HG02973 (cell line): Measurements from ENCODE around the gene EML3.
"Not testable (repeated sequence)": the region's sequence is repeated elsewhere in the genome, so short reads cannot be mapped to it uniquely, and the experiment has no call there.

Experiments used
- ATAC-seq: cut with Tn5 transposase; IDR thresholded peaks from one replicate; pipeline ENCODE4 v1.9.1; 2021; ENCODE audit warnings: moderate library complexity; ENCODE audit not compliant: unreplicated experiment

The EML3 gene

DNA sequence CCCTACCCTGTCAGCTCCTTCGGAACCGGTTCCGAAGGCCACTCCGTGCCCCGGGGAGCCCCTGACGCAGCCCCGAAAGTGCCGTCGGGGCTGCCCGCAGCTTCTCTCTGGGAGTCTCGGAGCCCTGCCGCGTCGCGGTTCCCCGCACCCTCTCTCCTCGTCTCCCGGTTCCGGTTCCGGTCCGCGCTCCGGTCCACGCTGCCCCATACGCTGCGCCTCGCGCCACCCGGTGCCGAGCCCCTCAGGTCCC, 11.5 kb downstream of the EML3 start:
- ATAC-seq, result peak; percentile 11

DNA sequence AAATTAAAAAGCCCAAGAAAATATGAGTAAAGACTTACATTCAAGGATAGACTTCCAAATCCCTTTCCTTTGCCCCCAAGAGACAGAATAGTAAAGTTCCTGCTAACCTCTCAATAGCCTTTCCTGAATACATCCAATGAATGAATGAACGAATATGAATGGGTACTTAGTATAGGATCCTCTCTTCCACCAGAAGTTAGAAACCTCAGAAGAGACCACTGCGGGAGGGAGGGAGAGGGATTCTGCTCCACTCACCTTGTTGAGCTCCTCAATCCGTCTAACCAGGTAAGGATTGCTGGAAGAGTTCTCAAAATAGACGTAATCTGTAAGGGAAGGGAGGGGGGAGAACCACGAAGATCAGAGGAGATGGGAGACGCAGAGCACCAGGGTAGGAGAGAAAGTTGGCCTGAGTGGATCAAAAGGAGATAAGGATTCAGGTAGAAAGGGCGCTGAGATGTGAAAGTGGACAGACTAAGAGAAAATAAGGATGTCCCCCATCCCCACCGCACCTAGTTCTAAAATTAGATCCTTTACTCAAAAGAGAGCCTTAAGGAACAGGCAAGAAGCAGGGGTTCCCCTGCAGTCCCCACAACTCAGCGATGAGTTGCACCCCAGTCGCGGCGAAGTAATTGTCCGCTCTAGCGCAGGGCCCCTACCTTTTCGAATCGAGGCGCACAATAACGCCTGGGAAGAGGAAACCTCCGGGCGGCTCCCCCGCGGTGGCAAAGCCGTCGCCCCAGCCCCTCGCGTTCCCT, 12.0 kb downstream of the EML3 start:
- no peak for ATAC-seq

DNA sequence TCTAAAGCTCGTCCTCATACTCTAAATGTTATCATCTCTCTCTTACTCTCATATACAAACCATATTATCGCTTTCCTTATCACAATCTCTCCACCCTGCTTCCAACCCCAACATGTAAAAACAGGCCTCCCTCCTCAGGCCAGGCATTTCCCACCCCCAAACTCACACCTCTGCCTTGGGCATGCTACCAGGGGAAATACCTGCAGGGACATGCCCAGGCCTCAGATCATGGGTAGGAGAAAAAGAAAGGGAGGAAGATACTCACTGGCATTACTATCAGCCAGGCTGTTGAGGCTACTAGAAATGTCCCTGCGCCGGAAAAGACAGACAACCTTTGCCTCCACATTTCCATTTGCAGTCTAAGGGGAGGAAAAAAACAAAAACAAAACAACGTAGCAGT, 12.7 kb downstream of the EML3 start:
- ATAC-seq, result no peak

DNA sequence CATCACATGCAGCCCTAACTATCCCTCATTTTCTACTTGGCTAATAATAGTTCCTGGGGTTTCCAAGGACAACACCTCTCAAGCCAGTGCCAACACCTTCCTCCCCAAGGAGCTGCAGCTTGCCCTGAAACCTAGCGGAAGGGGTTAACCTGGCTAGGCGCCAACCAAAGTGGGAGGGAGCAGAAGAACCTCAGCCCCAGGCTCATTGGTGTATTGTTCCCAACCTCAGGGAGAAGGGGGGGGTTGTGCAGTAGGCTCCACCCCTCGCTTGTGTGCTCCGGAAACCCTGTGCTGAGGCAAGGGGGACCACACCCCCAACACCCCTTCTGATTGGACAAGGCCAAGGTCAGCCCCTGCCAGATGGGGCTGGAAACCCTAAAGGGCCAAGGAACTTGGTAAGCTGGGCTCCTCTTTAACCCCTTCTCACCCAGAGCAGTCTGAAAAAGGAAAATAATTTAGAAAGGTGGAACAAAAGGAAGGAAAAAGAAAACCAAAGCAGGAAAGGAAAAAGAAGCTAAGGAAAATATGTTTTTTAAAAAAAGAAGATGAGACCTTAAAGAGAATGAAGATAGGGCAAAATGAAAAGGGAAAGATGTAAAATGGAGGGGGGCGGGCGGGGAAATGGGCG, 13.4 kb downstream of the EML3 start:
- peak; percentile 39 for ATAC-seq

DNA sequence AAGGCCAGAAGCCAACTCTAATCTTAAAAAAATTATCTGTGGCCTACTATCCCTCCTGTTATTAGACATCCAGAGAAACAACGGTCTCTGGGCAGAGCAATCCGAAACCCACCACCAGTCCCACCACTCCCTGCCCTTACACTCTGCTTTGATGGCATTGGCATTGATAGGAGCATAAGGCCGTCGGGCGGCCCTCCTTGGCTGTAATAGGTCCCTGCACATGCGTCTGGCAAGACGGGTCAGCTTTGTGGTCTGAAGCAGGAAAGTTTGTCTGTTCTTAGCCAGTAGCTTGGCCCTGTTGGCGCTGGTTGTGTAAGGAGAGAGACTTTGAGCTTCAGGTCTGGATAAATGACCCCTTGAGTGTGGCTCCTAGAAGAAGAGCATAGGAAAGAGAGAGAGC, 17.5 kb downstream of the EML3 start:
- no peak for ATAC-seq

DNA sequence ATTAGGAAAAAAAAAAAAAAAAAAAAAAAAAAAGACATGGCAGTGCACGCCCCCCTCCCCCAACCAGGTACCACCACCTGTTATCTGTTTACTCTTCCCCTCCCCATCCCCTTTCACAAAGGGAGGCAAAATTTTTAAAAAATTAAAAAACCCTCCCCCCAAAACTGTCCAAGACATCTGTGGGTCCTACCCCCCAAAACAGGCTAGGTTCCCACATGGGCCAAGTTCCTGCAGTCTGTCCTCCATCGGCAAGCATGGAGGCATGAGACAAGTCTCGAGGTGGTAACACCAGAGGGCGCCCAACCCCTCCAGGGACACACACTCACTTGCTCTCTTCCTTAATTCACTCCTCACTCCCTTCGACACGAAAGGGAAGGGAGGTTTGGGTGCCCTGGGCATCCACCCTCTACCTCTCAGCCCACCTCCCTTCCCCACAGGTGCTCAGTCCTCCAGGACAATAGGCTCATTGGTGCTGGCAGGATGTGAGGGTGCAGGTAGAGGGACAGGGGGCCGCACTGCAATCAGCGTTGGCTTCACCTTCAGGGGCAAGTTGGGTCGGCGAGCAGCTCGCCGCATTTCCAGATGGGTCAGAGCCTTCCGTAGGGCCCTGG, 19.0 kb downstream of the EML3 start:
- no peak for ATAC-seq

DNA sequence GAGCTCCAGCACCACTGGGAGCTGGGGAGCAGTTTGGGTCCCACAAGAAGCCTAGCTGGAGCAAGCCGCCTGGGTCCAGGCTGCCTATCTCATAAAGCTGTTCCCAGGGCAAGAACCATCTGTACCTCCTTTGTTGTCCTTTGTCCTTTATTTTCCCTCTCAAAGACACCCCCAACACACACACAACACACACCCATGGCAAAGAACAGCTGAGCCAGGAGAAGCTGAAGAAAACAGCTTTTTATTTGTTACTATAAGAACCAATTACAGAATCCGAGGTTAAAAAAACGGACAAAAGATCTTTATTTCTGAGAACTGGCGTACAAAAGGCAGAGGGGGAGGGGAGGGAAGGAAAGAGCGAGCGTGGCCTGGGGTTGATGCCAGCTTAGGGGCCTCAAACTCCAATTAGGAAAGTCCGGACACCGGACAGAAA, 19.6 kb downstream of the EML3 start:
- no peak for ATAC-seq

DNA sequence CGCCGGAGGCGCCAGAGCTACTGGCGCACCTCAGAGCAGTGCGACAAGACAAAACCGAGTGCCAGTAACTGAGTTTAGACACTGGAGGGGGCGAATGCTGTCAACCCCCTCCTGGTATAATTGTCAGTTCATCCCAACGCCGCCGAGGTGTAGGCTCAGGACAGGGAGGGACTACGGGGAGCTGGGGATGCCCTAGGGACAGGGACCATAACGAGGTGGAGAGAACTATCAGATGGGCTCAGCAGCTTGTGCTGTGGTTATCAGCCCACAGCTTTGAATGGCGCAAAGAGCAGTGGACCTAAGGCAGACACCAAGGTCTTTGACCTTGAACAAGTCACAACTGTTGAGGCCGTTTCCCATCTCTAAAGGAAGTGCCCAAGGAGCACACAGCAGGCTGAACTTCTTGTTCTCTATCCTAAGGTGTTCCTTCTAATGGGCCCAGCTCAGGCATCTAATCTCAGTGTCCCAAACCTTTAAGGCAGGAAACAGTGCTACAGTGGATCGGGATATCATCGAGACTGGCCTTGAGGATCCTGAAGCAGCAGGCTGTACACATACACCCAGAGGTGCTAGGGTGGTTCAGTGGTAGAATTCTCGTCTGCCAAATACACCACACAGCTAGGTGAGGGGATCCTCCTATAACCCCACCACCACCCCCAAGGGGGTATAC, 20.3 kb downstream of the EML3 start:
- peak; percentile 1 for ATAC-seq

DNA sequence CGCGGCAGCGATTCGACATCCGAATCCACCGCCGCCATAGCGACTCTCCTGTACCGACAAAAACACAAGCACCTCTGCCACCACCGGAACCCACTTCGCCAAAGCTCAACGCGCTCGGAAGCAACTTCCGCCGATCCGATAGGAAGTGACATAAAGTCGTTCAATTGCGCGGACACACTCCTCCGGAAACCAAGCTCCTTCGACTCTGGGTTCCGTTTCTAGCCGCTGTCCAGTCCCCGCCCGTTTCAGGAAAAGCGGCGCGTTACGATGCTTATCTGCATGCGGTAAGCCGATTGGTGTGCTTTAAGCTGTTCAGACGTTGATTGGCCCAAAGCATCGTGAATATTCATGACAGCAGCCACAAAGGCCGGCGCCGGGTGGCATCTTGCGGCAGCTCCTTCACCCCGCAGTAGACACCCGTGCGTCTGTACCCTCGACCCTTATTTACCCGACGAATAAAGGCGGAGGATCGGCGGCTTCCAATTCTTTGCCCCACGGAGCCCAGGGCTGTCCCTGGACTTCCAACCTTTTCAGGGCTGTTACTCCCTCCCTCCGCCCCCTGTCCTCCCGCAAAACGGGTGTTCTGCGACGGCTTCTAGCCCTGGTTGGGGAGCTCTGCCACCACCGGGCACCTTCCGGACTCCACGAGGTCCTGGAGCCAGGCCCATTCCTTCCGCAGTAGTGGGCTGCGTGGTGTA, 21.0 kb downstream of the EML3 start, which contains the start of gene TUT1:
TUT1 (minus strand) TSS at position 76 of the 698 bp plus-strand sequence; CDS start at position 38, 38 bp downstream.
- ATAC-seq, result peak; percentile 73

DNA sequence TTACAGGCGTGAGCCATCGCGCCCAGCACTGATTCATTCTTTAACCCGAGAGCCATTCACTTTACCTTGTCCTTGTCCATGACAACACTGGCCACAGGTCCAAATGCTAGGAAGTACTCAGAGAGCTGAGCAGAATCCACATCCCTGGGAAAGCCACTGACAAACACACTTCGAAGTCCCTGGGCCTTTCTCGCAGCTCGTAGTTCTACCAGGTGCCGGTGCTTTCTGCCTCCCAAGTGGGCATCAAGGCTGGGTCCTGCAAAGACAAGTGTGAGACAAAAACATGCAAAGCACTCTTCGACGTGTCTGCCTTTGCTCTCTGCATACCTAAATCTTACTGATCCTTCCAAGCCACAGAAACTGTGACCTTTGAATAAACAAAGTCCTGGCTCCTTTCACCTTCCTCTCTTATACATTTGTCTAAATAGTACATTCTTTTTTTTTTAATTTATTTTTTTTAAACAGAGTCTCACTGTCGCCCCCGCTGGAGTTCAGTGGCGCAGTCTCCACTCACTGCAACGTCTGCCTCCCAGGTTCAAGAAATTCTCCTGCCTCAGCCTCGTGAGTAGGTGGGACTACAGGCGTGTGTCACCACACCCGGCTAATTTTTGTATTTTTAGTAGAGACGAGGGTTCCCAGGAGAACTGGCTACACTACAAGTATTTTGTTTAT, 23.5 kb downstream of the EML3 start:
- no peak for ATAC-seq

DNA sequence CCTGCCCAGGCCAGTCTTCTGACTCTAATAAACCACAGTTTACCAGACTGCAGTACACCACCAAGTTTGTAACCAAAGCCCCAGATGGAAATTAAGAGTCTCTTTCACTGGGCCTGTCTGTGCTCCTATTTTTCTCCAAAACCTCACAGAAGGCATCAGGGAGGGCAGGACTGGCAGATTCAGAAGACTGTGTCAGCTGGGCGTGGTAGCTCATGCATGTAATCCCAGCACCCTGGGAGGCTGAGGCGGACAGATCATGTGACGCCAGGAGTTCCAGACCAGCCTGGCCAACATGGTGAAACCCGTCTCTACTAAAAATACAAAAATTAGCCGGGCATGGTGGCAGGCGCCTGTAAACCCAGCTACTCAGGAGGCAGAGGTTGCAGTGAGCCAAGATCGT, 27.2 kb downstream of the EML3 start:
- ATAC-seq, result not testable (repeated sequence)

DNA sequence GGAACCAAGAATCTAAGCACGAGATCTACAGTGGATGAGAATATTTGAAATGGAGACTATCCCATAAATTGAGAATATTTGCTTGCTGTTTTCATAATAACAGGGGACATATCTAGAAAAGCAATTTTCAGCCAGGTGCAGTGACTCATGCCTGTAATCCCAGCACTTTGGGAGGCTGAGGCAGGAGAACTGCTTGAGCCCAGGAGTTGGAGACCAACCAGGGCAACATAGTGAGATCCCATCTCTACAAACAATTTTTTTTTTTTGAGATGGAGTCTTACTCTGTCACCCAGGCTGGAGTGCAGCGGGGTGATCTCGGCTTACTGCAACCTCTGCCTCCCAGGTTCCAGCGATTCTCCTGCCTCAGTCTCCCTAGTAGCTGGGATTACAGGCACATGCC, 30.8 kb downstream of the EML3 start:
- ATAC-seq, result not testable (repeated sequence)

DNA sequence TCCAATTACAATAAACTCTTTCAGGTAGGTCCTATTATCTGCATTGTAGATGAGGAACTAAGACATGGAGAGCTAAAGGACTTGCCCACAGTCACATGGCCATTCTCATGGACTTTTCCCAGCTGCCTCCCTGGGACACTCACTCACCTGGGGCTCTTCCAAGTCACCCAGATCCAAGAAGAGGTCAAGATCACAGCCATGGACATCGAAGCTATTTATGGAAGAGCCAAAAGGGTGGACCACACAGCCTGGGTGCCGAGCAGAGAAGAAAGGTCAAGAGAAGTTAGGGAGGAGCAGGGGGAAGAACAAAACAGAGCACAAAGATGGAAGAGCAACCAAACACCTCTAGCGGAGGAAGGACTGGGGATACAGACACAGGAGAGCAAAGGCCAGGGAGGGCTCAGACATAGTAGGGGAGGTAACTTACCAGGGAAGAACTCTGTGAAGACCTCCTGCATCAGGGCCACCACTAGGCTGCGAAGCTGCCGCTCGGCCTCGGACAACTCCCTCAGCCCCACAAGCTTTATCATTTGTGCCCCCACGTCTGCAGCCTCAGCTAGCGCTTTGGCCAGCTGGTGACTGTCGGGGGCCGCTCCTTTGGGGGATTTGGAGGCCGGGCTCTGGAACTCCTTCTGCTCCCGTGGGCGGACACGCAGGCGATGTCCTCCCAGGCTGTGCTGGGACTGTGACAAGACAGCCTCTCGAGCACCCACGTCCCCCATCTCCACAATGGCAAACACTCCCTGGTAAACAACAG, 31.4 kb downstream of the EML3 start:
- no peak for ATAC-seq

DNA sequence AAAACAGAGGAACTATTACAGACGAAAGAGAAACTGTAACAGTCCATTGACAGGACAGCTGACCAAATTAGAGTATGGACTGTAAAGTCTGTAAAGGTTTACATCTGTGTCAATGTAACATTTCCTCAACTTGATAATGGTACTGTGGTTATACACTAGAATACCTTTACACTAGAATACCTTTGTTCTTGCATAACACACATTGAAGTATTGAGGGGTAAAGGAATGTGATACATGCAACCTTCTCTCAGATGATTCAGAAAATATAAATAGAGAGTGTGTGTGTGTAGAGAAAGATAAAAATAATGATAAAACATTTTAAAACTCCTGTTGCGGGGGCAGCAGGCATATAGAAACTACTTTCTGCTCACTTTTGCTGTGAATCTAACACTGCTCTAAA, 33.3 kb downstream of the EML3 start:
- no peak for ATAC-seq

DNA sequence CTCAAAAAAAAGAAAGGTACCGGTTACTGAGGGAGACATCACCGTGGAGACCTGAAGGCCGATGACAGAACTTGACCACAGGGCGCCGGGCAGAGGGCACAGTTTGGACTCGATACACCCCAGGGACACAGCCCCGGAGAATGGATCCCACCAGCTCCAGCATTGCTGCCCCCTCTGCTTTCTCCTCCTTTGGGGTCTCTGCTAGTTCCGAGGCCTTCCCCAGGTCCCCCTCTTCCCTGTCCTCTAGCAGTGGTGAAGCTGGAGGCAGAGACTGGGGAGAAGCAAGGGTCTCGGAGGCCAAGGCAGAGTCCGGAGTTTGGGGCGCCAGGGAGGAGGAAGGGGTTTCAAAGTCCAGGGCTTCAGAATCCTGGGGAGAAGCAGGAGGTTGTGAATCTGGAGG, 34.0 kb downstream of the EML3 start:
- no peak for ATAC-seq

DNA sequence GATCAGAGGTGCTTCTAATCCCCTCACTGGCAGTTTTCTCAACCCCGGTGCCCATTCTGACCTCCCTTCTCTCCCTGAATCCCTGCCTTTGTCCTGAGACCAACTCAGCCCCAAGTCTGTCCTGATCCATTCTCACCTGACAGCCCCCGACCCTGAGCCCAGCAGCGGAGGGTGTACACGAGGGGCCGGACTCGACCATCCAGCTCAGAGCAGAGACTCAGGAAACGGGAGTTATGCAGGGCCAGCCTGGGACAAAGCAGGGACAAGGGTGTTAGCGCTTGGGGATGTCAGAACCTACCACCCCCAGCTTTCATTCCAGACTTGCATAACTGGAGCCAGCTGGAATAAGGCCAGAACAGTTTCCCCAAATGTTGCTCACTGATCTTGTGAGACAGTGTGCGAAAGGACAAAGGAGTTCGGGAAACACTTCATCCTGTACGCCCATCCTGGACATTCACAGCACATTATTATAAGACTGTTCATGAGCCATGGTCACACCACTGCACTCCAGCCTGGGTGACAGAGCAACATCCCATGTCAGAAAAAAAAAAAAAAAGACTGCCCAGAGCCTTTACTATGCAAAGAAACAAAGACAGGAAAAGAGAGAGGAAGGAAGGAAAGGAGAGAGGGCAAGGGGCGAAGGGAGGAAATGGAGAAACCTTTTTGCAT, 35.4 kb downstream of the EML3 start:
- no peak for ATAC-seq

DNA sequence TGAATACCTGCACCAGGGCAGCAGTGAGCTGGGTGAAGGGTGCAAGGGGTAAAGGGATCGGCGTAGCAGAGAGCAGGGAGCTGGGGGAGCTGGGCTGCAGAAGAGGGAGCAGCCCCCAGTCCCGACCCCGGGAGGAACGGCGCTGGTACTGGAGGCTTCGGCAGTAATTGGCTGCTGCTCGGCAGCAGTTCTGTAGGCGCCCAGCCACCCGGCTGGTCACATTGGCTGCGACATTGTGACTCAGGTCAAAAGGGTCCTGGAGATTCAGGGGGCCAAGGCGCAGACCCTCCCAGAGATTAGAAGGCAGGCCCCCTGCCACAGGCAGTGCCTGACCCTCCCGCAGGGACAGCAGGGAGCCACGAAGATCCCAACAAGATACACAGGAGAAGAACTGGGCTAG, 36.7 kb downstream of the EML3 start:
- no peak for ATAC-seq

DNA sequence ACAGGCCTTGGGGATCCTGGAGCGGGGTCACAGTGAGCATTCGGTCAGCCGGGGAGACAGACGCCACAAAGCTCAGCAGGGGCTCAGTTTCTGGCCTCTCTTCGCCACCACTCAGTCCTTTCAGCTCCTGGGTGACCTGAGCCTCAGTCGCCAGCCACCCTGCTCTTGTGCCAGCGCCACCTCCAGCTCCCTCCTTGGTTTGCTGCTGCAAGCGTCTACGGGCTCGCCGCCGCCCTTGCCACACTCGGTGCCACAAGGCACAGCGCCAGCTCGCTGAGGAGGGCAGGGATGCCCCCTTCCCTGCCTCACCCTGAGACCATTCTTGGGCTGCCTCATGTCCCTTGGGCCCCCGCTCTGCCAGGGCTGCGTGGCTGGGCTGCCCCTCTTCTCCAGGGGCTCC, 37.4 kb downstream of the EML3 start:
- ATAC-seq, result no peak

DNA sequence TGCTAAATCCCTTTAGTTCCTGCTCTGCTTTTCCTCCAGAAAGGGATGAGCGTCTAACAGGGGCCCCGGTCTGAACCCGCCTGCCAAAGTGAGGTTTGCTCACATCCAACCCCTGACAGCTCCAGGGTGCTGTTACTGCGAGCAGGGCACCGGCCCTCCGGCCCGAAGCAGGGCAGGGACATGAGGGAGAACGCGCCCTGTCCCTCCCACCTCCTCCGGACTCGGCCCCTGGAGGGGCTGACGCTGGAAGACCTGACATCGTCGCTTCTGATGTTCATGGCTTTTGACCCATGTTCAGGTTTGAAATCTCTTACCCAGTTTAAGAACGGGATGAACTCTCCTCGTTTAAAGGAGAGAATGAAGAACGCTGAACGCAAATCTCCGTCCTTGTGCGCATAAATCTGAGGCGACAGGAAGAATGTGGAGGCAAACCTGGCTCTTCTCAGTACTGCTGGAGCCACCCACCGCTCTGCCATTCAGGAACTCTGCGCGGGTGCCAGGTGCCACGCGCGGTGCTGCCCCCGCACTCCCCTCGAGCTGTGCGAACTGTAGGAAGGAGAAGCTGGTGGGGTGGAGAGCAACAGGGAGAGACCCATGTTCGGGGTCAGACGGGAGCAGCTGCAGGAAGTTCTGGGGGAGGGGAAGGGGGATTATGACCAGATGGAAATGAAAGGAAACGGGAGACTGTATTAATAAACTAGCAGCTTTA, 38.1 kb downstream of the EML3 start:
- ATAC-seq, result peak; percentile 7
